GM19452 (cell line): ENCODE results near the gene RNASET2.
"Not testable (repeated sequence)": the region's sequence is repeated elsewhere in the genome, so short reads cannot be mapped to it uniquely, and the experiment has no call there.

Source experiments
- ATAC-seq: cut with Tn5 transposase; IDR thresholded peaks from one replicate; pipeline ENCODE4 v1.9.1; 2021; ENCODE audit not compliant: unreplicated experiment

RNASET2 gene

DNA sequence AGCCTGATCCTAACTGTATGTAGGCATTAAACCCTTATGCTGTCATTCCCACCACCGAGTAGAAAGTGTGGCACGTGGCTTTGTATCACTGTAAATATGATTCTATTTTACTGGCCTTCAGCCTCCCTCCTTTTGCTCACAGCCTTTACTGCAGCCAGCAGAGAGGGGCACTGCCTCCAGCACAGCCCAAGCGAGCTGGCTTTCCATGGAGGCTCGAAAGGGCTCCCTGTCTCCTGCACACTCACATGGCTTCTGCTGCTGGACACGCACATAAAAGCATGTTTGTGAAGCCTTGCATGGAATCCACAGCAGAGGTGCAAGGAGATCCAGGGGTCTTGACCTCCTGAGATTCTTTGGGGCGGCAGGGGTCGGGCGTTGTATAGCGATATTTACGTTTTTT is 51.3 kb downstream of the RNASET2 start:
- ATAC-seq: no peak

DNA sequence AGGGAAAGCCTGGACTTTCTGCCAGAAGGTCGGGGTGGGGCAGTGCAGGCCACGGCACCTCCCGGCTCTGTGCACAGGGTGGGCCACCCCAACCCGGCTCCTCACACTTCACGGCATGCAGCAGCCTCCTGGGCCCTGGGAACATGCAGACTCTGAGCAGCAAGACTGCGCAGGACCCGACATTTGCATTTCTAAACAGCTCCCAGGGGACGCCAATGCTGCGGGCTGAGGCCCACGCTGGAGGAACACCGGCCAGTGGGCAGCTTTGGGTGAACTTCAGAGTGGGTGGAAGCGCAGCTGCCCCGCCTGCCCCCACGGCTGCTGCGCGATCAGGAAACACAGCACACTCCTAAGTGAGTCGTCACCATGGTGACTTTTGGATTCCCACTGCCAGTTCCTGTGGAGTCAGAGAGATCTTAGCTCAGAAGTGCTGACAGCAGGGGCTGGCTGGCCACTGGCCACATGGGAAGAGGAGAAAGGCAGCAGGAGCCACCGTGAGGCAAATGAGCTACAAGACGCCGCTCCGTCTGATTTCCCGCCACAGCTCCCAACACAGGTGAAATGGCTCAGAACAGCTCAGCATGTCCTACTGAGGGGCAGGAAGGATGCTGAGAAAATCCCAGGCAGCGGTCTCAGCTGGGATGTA is 52.1 kb downstream of the RNASET2 start:
- no peak for ATAC-seq

DNA sequence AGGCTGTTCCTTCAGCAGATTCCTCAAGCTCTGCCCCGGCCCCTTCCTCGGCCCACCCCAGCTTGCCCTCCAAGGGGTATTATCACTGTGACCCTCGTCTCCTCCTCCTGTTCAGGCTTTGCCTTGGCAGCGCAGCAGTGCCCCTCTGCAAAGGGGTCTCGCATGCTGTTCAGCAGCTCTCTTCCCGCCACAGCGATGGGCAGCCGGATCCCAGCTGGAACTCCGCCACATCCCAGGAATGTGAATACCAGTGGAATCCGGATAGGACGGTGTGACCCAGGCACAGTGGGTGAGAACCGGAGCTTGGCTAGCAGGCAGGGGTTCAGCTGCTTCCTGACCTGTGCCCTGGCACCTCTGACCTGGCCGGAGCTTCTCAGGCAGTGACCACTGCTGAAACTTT is 52.9 kb downstream of the RNASET2 start:
- no peak for ATAC-seq

DNA sequence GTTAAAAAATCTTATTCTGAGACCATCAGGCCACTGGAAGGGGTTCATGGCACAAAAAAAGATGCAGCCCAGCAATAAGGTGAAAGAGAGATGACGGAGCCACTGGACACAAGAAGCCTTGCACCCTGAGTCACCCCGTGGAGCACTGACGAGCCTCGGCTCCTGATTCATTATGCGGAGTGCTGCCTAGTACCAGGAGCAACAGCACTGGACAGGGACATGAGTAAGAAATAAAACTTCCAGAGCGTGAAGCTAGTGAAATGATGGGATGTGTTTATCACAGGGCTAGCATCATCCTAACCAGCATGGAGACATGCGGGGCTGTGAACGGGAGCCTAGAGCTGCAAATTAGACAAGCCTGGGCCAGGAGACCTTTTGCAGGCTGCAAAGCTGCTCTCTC is 53.3 kb downstream of the RNASET2 start:
- no peak for ATAC-seq

DNA sequence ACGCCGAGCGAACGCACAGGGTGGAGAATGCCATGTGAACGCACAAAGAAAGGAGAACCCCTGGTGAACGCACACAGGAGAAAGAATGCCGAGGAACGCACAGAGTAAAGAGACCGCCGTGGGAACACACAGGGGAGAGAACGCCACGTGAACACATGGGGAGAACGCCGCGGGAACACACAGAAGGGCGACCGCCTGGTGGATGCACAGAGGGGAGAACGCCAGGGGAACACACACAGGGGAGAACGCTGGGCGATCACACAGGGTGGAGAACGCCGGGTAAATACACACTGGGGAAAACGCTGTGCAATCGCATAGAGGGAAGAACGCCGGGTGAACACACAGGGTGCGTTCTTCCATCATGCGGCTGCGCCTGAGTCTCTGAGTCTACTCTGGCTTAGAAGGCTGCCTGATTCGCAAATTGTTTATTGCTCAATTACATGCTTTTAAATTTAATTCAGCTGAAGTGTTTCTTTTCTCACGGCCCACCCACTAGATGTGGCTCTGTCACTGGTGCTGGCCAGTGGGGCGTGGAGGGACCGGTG is 54.1 kb downstream of the RNASET2 start:
- no peak for ATAC-seq

DNA sequence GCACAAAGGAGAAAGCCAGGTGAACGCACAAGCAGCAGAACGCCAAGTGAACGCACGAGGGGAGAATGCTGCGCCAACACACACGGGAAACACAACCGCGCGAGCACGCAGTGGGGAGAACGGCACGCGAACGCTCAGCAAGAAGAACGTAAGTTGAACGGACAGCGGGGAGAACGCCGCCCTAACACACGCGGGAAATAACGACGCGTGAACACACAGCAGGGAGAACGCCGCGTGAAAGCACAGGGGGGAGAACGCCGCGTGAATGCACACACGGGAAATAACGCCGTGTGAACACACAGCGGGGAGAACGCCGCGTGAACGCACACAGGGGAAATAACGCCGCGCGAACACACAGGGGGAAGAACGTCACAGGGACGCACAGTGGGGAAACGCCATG is 54.7 kb downstream of the RNASET2 start:
- no peak for ATAC-seq

DNA sequence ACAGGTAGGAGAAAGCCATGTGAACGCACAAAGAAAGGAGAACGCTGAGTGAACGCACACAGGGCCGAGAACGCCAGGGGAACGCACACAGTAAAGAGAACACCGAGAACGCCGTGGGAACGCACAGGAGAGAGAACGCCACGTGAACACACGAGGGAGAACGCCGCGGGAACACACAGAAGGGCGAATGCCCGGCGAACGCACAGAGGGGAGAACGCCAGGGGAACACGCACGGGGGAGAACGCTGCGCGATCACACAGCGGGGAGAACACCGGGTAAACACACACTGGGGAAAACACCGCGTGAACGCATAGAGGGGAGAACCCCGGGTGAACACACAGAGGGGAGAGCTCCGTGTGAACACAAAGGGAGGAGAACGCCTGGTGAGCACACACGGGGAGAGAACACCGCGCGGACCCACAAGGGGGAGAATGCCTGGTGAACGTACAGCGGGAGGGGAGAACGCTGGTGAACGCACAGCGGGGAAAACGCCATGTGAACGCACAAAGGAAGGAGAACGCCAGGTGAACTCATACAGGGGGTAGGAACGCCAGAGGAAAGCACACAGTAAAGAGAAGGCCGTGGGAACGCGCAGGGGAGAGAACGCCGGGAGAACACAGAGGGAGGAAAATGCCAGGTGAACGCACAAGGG is 55.3 kb downstream of the RNASET2 start:
- ATAC-seq: no peak

DNA sequence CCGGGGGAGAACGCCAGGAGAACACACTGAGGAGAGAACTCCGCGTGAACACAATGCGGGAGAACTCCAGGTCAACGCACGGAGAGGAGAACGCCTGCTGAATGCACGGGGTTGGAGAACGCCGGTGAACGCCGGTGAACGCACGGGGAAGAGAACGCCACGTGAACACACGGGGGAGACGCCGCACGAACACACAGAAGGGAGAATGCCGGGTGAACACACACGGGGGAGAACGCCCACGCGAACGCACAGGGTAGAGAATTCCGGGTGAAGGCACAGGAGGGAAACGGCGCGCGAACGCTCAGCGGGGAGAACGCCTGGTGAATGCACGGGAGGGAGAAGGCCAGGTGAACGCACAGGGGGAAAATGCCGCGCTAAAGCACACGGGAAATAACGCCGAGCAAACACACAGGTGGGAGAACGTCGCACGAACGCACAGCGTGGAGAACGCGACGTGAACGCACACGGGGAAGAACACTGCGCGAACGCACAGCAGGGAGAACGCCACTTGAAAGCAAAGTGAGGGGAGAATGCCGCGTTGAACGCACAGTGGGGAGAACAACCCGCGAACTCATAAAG is 56.1 kb downstream of the RNASET2 start:
- no peak for ATAC-seq

DNA sequence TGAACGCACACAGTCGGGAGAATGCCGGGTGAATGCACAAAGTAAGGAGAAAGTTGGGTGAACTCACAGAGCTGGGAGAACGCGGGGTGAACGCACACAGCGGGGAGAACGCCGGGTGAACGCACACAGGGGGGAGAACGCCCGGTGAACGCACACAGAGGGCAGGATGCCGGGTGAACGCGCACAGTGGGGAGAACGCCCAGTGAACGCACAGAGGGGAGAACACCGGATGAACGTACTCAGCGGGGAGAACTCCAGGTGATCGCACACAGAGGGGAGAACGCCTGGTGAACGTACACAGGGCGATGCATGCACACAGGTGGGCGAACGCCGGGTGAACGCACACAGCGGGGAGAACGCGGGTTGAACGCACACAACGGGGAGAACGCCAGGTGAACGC is 57.4 kb downstream of the RNASET2 start:
- ATAC-seq: no peak

DNA sequence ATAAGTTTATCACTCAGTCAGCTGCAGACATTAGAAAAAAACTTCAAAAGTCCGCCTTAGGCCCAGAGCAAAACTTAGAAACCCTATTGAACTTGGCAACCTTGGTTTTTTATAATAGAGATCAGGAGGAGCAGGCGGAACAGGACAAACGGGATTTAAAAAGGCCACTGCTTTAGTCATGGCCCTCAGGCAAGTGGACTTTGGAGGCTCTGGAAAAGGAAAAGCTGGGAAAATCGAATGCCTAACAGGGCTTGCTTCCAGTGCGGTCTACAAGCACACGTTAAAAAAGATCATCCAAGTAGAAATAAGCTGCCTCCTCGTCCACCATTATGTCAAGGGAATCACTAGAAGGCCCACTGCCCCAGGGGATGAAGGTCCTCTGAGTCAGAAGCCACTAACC is 61.7 kb downstream of the RNASET2 start:
- not testable (repeated sequence) for ATAC-seq

DNA sequence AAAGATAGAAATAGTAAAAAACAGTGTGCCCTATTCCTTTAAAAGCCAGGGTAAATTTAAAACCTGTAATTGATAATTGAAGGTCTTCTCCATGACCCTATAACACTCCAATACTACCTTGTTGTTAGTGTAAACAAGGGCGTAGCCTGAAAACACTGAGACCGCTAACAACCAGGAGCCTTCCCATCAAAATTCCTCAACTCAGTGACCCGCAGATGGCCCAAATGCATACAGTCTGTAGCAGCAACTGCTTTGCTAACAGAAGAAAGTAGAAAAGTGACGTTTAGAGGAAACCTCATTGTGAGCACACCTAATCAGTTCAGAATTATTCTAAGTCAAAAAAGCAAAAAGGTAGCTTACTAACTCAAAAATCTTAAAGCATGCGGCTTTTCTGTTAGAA is 63.9 kb downstream of the RNASET2 start:
- not testable (repeated sequence) for ATAC-seq

DNA sequence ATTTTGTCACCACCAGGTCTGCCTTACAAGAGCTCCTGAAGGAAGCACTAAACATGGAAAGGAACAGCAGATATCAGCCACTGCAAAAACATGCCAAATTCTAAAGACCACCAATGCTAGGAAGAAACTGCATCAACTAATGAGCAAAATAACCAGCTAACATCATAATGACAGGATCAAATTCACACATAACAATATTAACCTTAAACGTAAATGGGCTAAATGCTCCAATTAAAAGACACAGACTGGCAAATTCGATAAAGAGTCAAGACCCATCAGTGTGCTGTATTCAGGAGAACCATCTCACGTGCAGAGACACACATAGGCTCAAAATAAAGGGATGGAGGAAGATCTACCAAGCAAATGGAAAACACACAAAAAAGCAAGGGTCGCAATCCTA is 69.6 kb downstream of the RNASET2 start:
- ATAC-seq: not testable (repeated sequence)

DNA sequence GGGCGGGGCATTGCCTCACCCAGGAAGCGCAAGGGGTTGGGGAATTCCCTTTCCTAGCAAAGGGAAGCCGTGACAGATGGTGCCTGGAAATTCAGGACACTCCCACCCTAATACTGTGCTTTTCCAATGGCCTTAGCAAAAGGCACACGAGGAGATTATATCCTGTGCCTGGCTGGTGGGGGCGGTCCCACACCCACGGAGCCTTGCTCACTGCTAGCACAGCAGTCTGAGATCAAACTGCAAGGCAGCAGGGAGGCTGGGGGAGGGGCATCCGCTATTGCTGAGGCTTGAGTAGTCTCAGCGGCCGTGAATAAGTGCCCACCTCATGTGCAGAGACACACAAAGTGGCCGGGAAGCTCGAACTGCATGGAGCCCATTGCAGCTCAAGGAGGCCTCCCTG is 71.4 kb downstream of the RNASET2 start:
- ATAC-seq: not testable (repeated sequence)

DNA sequence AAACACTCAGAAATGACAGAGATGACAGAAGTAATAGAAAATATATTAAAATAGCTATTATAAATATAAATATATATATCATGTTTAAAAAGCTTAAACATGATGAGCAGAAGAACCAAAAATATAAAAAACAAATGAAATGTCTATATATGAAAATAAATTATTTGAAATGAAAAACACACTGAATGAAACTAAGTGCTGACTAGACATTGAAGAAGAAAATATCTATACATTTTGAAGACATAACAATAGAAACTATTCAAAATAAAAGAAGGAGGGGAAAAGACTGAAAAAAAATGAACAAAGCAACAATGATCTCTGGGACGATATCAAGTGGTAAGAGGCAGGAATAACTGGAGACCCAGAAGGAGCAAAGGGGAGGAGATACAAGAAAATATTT is 76.8 kb downstream of the RNASET2 start:
- ATAC-seq: no peak
